ENCODE measurements around the gene NRAP. TPM values are rescaled to one million over a fixed set of nuclear protein-coding genes. Genes with fewer than 3 reads are reported as not detected.

NRAP gene
- total and polyA plus RNA-seq, 2 donors, result 0.05 to 0.07 TPM

GRCh38 chr10:113628607-113629153, 35.2 kb downstream of the NRAP start:
- Histone ChIP-seq H3K9me3 (ENCODE audit: control insufficient read depth in 2 of 2, insufficient read depth in 1 of 2, low read length in 1 of 2) (no peaks in the 10 kb centered on the region), H3K36me3 (ENCODE audit: control insufficient read depth in 2 of 2, insufficient read depth in 2 of 2, low read length in 1 of 2) (no peaks in the 10 kb centered on the region), H3K27me3 (ENCODE audit: control insufficient read depth in 2 of 2, insufficient read depth in 1 of 2, low read length in 1 of 2) (no peaks in the 10 kb centered on the region), H3K4me1 (ENCODE audit: control insufficient read depth in 2 of 2, insufficient read depth in 2 of 2, low read length in 2 of 2) (no peaks in the 10 kb centered on the region), H3K4me3 (ENCODE audit: low read length in 2 of 2) (no peak overlapping the region), H3K27ac (ENCODE audit: low read depth in 1 of 2, low read length in 1 of 2) (no peak overlapping the region)
- WGBS, result 95% methylated on average over 2 of the region's 2 CpGs
- DNase-seq (ENCODE audit: low read depth in 6 of 9, low spot score in 9 of 9), result no peak

- DNase-seq (ENCODE audit: low read depth in 6 of 9, low spot score in 9 of 9), result no peak
- WGBS, result 94% methylated on average over 6 of the region's 6 CpGs
- no peaks in the 10 kb centered on the region for H3K9me3 ChIP-seq (ENCODE audit: control insufficient read depth in 2 of 2, insufficient read depth in 1 of 2, low read length in 1 of 2)
- H3K27me3 ChIP-seq (ENCODE audit: control insufficient read depth in 2 of 2, insufficient read depth in 1 of 2, low read length in 1 of 2), result no peaks in the 10 kb centered on the region
- no peaks in the 10 kb centered on the region for H3K36me3 ChIP-seq (ENCODE audit: control insufficient read depth in 2 of 2, insufficient read depth in 2 of 2, low read length in 1 of 2)
- no peaks in the 10 kb centered on the region for H3K4me1 ChIP-seq (ENCODE audit: control insufficient read depth in 2 of 2, insufficient read depth in 2 of 2, low read length in 2 of 2)
- H3K4me3 ChIP-seq (ENCODE audit: low read length in 2 of 2), result no peak overlapping the region
- no peak overlapping the region for H3K27ac ChIP-seq (ENCODE audit: low read depth in 1 of 2, low read length in 1 of 2)
These were observed 36.0 kb downstream of the NRAP start for GRCh38 chr10:113627836-113628235.

- H3K27ac ChIP-seq (ENCODE audit: low read depth in 1 of 2, low read length in 1 of 2), result no peak overlapping the region
- no peak for DNase-seq (ENCODE audit: low read depth in 6 of 9, low spot score in 9 of 9)
- H3K36me3 ChIP-seq (ENCODE audit: control insufficient read depth in 2 of 2, insufficient read depth in 2 of 2, low read length in 1 of 2), result no peaks in the 10 kb centered on the region
- no peaks in the 10 kb centered on the region for H3K9me3 ChIP-seq (ENCODE audit: control insufficient read depth in 2 of 2, insufficient read depth in 1 of 2, low read length in 1 of 2)
- H3K4me1 ChIP-seq (ENCODE audit: control insufficient read depth in 2 of 2, insufficient read depth in 2 of 2, low read length in 2 of 2), result no peaks in the 10 kb centered on the region
- peaks cover 0 to 1% of the 10 kb centered on the region in 2 donors for H3K27me3 ChIP-seq (ENCODE audit: control insufficient read depth in 2 of 2, insufficient read depth in 1 of 2, low read length in 1 of 2)
- 70% methylated on average over 5 of the region's 5 CpGs for WGBS
- no peak overlapping the region for H3K4me3 ChIP-seq (ENCODE audit: low read length in 2 of 2)
These were observed 37.0 kb downstream of the NRAP start for GRCh38 chr10:113626809-113627355.

GRCh38 chr10:113625461-113626186, 38.2 kb downstream of the NRAP start:
- no peak overlapping the region for H3K4me3 ChIP-seq (ENCODE audit: low read length in 2 of 2)
- no peaks in the 10 kb centered on the region for H3K9me3 ChIP-seq (ENCODE audit: control insufficient read depth in 2 of 2, insufficient read depth in 1 of 2, low read length in 1 of 2)
- no peak for DNase-seq (ENCODE audit: low read depth in 6 of 9, low spot score in 9 of 9)
- no peak overlapping the region for H3K27ac ChIP-seq (ENCODE audit: low read depth in 1 of 2, low read length in 1 of 2)
- H3K27me3 ChIP-seq (ENCODE audit: control insufficient read depth in 2 of 2, insufficient read depth in 1 of 2, low read length in 1 of 2), result peaks cover 0 to 4% of the 10 kb centered on the region in 2 donors
- H3K36me3 ChIP-seq (ENCODE audit: control insufficient read depth in 2 of 2, insufficient read depth in 2 of 2, low read length in 1 of 2), result no peaks in the 10 kb centered on the region
- H3K4me1 ChIP-seq (ENCODE audit: control insufficient read depth in 2 of 2, insufficient read depth in 2 of 2, low read length in 2 of 2), result no peaks in the 10 kb centered on the region
- WGBS, result 94% methylated on average over 10 of the region's 10 CpGs

GRCh38 chr10:113622831-113623230, 41.0 kb downstream of the NRAP start:
- Histone ChIP-seq H3K27ac (ENCODE audit: low read depth in 1 of 2, low read length in 1 of 2) (no peak overlapping the region), H3K36me3 (ENCODE audit: control insufficient read depth in 2 of 2, insufficient read depth in 2 of 2, low read length in 1 of 2) (no peaks in the 10 kb centered on the region), H3K9me3 (ENCODE audit: control insufficient read depth in 2 of 2, insufficient read depth in 1 of 2, low read length in 1 of 2) (no peaks in the 10 kb centered on the region), H3K4me1 (ENCODE audit: control insufficient read depth in 2 of 2, insufficient read depth in 2 of 2, low read length in 2 of 2) (no peaks in the 10 kb centered on the region), H3K27me3 (ENCODE audit: control insufficient read depth in 2 of 2, insufficient read depth in 1 of 2, low read length in 1 of 2) (peaks cover 0 to 7% of the 10 kb centered on the region in 2 donors), H3K4me3 (ENCODE audit: low read length in 2 of 2) (no peak overlapping the region)
- WGBS, result 90% methylated on average over 4 of the region's 4 CpGs
- no peak for DNase-seq (ENCODE audit: low read depth in 6 of 9, low spot score in 9 of 9)

GRCh38 chr10:113621799-113622198, 42.0 kb downstream of the NRAP start:
- Histone ChIP-seq H3K9me3 (ENCODE audit: control insufficient read depth in 2 of 2, insufficient read depth in 1 of 2, low read length in 1 of 2) (no peaks in the 10 kb centered on the region), H3K4me3 (ENCODE audit: low read length in 2 of 2) (no peak overlapping the region), H3K4me1 (ENCODE audit: control insufficient read depth in 2 of 2, insufficient read depth in 2 of 2, low read length in 2 of 2) (no peaks in the 10 kb centered on the region), H3K36me3 (ENCODE audit: control insufficient read depth in 2 of 2, insufficient read depth in 2 of 2, low read length in 1 of 2) (no peaks in the 10 kb centered on the region), H3K27me3 (ENCODE audit: control insufficient read depth in 2 of 2, insufficient read depth in 1 of 2, low read length in 1 of 2) (peaks cover 0 to 12% of the 10 kb centered on the region in 2 donors), H3K27ac (ENCODE audit: low read depth in 1 of 2, low read length in 1 of 2) (no peak overlapping the region)
- 90% methylated on average over 8 of the region's 8 CpGs for WGBS
- DNase-seq (ENCODE audit: low read depth in 6 of 9, low spot score in 9 of 9), result no peak

GRCh38 chr10:113620936-113621335, 42.9 kb downstream of the NRAP start:
- 93% methylated on average over 9 of the region's 9 CpGs for WGBS
- H3K36me3 ChIP-seq (ENCODE audit: control insufficient read depth in 2 of 2, insufficient read depth in 2 of 2, low read length in 1 of 2), result no peaks in the 10 kb centered on the region
- no peak overlapping the region for H3K4me3 ChIP-seq (ENCODE audit: low read length in 2 of 2)
- H3K4me1 ChIP-seq (ENCODE audit: control insufficient read depth in 2 of 2, insufficient read depth in 2 of 2, low read length in 2 of 2), result no peaks in the 10 kb centered on the region
- H3K9me3 ChIP-seq (ENCODE audit: control insufficient read depth in 2 of 2, insufficient read depth in 1 of 2, low read length in 1 of 2), result no peaks in the 10 kb centered on the region
- H3K27me3 ChIP-seq (ENCODE audit: control insufficient read depth in 2 of 2, insufficient read depth in 1 of 2, low read length in 1 of 2), result peaks cover 0 to 18% of the 10 kb centered on the region in 2 donors
- DNase-seq (ENCODE audit: low read depth in 6 of 9, low spot score in 9 of 9), result no peak
- H3K27ac ChIP-seq (ENCODE audit: low read depth in 1 of 2, low read length in 1 of 2), result no peak overlapping the region

GRCh38 chr10:113620511-113620910, 43.3 kb downstream of the NRAP start:
- no peaks in the 10 kb centered on the region for H3K4me1 ChIP-seq (ENCODE audit: control insufficient read depth in 2 of 2, insufficient read depth in 2 of 2, low read length in 2 of 2)
- 80% methylated on average over 8 of the region's 8 CpGs for WGBS
- no peak overlapping the region for H3K4me3 ChIP-seq (ENCODE audit: low read length in 2 of 2)
- no peak for DNase-seq (ENCODE audit: low read depth in 6 of 9, low spot score in 9 of 9)
- peaks cover 0 to 22% of the 10 kb centered on the region in 2 donors for H3K27me3 ChIP-seq (ENCODE audit: control insufficient read depth in 2 of 2, insufficient read depth in 1 of 2, low read length in 1 of 2)
- no peak overlapping the region for H3K27ac ChIP-seq (ENCODE audit: low read depth in 1 of 2, low read length in 1 of 2)
- H3K36me3 ChIP-seq (ENCODE audit: control insufficient read depth in 2 of 2, insufficient read depth in 2 of 2, low read length in 1 of 2), result no peaks in the 10 kb centered on the region
- H3K9me3 ChIP-seq (ENCODE audit: control insufficient read depth in 2 of 2, insufficient read depth in 1 of 2, low read length in 1 of 2), result no peaks in the 10 kb centered on the region

- 100% methylated on average over 1 of the region's 1 CpG for WGBS
- Histone ChIP-seq H3K27ac (ENCODE audit: low read depth in 1 of 2, low read length in 1 of 2) (no peak overlapping the region), H3K36me3 (ENCODE audit: control insufficient read depth in 2 of 2, insufficient read depth in 2 of 2, low read length in 1 of 2) (no peaks in the 10 kb centered on the region), H3K4me3 (ENCODE audit: low read length in 2 of 2) (no peak overlapping the region), H3K4me1 (ENCODE audit: control insufficient read depth in 2 of 2, insufficient read depth in 2 of 2, low read length in 2 of 2) (no peaks in the 10 kb centered on the region), H3K27me3 (ENCODE audit: control insufficient read depth in 2 of 2, insufficient read depth in 1 of 2, low read length in 1 of 2) (peaks cover 0 to 25% of the 10 kb centered on the region in 2 donors), H3K9me3 (ENCODE audit: control insufficient read depth in 2 of 2, insufficient read depth in 1 of 2, low read length in 1 of 2) (no peaks in the 10 kb centered on the region)
- no peak for DNase-seq (ENCODE audit: low read depth in 6 of 9, low spot score in 9 of 9)
These were observed 44.4 kb downstream of the NRAP start for GRCh38 chr10:113619401-113619800.

Data from thymus (tissue), 11 donors.